Activated B cell treated with CpG ODN at 0.5 μM for 24 hours (primary cell): ENCODE data around the gene JAZF1. TPM values are rescaled to one million over a fixed set of nuclear protein-coding genes. Genes with fewer than 3 reads are reported as not detected.

Experiments
- ATAC-seq: fragments of 200-7000 bp; cut with Tn5 transposase; one replicate; pipeline ENCODE4 v1.10.0; 2021; ENCODE audit warnings: low read depth, mild to moderate bottlenecking, moderate library complexity
- CTCF ChIA-PET: fragments of 350-600 bp; sonication (Branson Sonifier 250); formaldehyde crosslinking; loops from one replicate; lab custom pipeline; 2021; ENCODE audit warnings: antibody characterized with exemption; lab: Charles Lee
- POLR2A ChIA-PET: fragments of 350-600 bp; sonication (Branson Sonifier 250); formaldehyde crosslinking; loops from one replicate; lab custom pipeline; 2021; ENCODE audit warnings: antibody characterized with exemption; lab: Charles Lee
- DNase-seq: peaks from one replicate; pipeline ENCODE4 v3.0.0; 2022
- H3K27ac Mint-ChIP-seq: one replicate; pipeline ENCODE4 v1.8.0; 2020; ENCODE audit warnings: mixed read lengths
- H3K27me3 Mint-ChIP-seq: one replicate; pipeline ENCODE4 v1.8.0; 2021; ENCODE audit warnings: mixed read lengths
- H3K36me3 Mint-ChIP-seq: one replicate; pipeline ENCODE4 v1.8.0; 2021; ENCODE audit warnings: low read depth, mixed read lengths
- H3K4me1 Mint-ChIP-seq: one replicate; pipeline ENCODE4 v1.8.0; 2021; ENCODE audit warnings: mixed read lengths
- H3K4me3 Mint-ChIP-seq: one replicate; pipeline ENCODE4 v1.8.0; 2020; ENCODE audit warnings: mild to moderate bottlenecking, mixed read lengths
- H3K9me3 Mint-ChIP-seq: one replicate; pipeline ENCODE4 v1.8.0; 2020; ENCODE audit warnings: mixed read lengths
- CTCF ChIP-seq: fragments of 200-600 bp; IDR thresholded peaks from one replicate; pipeline ENCODE4 v1.8.0; 2022; ENCODE audit warnings: antibody characterized with exemption, mild to moderate bottlenecking
- intact Hi-C: fragments of 100-400 bp; cut with micrococcal nuclease; formaldehyde crosslinking; loops from one replicate; pipeline ENCODE4 v1.15.1; 2024
- total RNA-seq: library from RNA; stranded (reverse); gene quantifications from 2 replicates; pipeline ENCODE4 v1.2.3, GENCODE V29; 2022

Gene JAZF1
- total RNA-seq, 1 donor from 2014 or later, result 54.8 TPM

DNA sequence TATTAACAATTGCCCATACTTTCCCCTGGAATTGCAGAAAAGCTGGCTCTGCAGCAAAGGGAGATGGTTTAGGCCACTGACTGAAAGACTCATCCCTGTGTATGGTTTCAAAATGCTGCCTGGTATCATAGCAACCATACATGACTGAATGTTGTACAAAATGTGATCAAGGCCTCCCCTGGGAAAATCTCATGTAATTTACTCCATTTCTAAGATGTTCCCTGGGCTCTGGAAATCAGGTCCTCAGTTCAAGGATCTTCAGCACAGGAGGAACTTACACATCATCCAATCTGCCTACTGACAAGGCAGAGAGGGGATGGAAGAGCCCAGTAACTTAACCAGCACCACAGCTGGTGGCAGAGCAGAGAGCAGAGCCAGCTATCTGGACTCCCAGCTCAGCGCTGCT, 111.8 kb downstream of the JAZF1 start:
- ATAC-seq (no peak), DNase-seq (no peak)
- no peak overlapping the region for H3K4me3 Mint-ChIP-seq
- ChIA-PET POLR2A (no interaction called here), CTCF (interaction anchor here (0.7 kb wide), 1 partner anchor 9 kb away, joined by 3 read pairs; no protein-coding TSS in a partner anchor)
- peaks cover 43% of the 10 kb centered on the region for H3K4me1 Mint-ChIP-seq
- TF ChIP-seq CTCF, result no peak
- H3K27ac Mint-ChIP-seq, result no peak overlapping the region
- intact Hi-C loops, result no loop called here
- H3K9me3 Mint-ChIP-seq, result no peaks in the 10 kb centered on the region
- peaks cover 40% of the 10 kb centered on the region for H3K36me3 Mint-ChIP-seq
- H3K27me3 Mint-ChIP-seq, result no peaks in the 10 kb centered on the region

DNA sequence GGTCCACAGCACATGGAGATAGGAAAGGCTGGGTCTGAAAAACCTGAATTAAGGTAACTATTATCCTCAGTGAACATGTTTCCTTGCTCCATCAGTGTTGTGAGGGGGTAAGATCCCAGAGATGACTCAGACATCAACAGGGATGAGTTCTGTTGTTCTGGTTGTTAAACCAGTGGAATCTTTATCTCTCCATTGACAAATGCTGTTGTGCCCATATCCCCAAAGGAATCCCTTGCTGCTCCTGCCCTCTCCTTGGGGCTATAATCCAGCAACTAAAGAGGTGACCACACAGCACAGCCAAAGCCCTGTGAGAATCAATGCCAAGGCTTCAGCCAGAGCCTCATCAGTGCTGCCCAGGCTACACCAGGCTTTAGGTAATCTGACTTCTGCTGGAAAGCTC, 113.4 kb downstream of the JAZF1 start:
- DNase-seq (no peak), ATAC-seq (no peak)
- TF ChIP-seq CTCF, result no peak
- intact Hi-C loops, result no loop called here
- H3K27me3 Mint-ChIP-seq, result no peaks in the 10 kb centered on the region
- peaks cover 49% of the 10 kb centered on the region for H3K4me1 Mint-ChIP-seq
- no peak overlapping the region for H3K27ac Mint-ChIP-seq
- POLR2A ChIA-PET, result interaction anchor here (0.7 kb wide), 1 partner anchor 1666 kb away, joined by 4 read pairs; no protein-coding TSS in a partner anchor
- H3K36me3 Mint-ChIP-seq, result peaks cover 34% of the 10 kb centered on the region
- H3K4me3 Mint-ChIP-seq, result no peak overlapping the region
- CTCF ChIA-PET, result no interaction called here
- no peaks in the 10 kb centered on the region for H3K9me3 Mint-ChIP-seq

DNA sequence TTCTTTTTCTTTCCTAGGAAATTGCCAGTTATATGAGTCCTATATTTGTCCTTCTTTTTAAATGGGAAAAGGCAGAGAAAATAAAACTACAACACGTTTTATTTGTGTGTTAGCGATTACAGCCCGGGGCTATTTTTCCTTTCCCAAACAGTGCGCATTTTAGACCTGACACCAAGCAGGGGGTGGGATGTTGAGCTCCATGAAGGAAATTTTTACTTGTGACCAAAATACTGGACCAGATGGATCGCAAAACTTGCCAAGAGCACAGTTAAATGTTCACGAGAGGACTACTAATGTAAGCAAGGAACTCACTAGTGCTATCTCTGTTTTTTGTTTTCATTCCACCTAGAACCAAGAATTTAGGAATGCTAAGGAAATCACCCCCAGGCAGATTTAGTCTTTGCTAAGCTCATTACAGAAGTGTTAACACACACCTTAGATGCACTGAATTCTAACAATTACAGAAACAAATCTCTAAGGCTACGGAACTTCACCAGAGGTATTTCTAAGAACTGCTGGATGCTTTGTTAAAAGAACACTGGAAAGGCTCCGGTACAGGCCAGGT, 114.8 kb downstream of the JAZF1 start:
- POLR2A ChIA-PET, result no interaction called here
- CTCF ChIA-PET, result no interaction called here
- DNase-seq, result no peak
- Mint-ChIP-seq H3K4me3 (no peak overlapping the region), H3K4me1 (peaks cover 52% of the 10 kb centered on the region), H3K27ac (no peak overlapping the region), H3K27me3 (no peaks in the 10 kb centered on the region), H3K36me3 (peaks cover 25% of the 10 kb centered on the region), H3K9me3 (no peaks in the 10 kb centered on the region)
- intact Hi-C loops, result no loop called here
- no peak for TF ChIP-seq CTCF
- ATAC-seq, result no peak

DNA sequence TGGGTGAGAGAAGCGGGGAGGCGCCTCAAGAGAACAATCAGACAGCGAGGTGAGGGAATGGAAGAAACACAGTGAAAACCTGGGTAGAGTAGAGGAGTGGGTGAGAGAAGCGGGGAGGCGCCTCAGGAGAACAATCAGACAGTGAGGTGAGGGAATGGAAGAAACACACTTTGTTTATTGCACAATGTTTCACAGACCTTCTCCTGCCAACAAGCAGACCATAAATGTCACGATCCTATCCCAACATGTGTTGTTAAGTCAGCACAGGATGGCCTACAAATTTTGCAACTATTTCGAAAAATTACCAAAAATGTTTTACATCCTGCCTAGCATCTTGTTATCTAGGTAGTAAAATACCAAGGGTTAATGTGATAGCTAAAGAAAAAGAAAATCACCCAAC, 115.3 kb downstream of the JAZF1 start:
- intact Hi-C loops, result no loop called here
- ChIA-PET POLR2A (no interaction called here), CTCF (interaction anchor here (0.9 kb wide), 1 partner anchor 13 kb away, joined by 3 read pairs; no protein-coding TSS in a partner anchor)
- ATAC-seq (no peak), DNase-seq (no peak)
- peaks cover 20% of the 10 kb centered on the region for H3K36me3 Mint-ChIP-seq
- no peaks in the 10 kb centered on the region for H3K9me3 Mint-ChIP-seq
- H3K27ac Mint-ChIP-seq, result no peak overlapping the region
- H3K27me3 Mint-ChIP-seq, result no peaks in the 10 kb centered on the region
- H3K4me1 Mint-ChIP-seq, result peaks cover 47% of the 10 kb centered on the region
- H3K4me3 Mint-ChIP-seq, result no peak overlapping the region
- no peak for TF ChIP-seq CTCF

DNA sequence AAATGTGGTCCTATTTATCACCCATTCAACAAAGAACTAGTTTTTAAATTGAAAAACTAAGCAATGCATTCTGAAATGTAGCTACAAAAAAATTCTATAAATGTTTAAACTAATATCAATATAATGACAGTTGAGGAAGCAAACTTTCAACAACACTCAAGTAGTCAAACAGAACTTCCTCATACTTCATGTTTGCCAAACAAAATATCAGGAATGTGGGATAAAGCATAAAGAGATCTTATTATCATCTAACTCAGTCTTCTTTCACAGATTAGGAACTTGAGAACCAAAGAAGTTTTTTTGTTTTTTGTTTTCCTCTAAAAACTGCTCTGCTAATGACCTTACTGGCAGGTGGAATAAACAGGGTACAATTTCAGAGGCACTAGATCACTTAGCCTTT, 116.2 kb downstream of the JAZF1 start:
- Mint-ChIP-seq H3K9me3 (no peaks in the 10 kb centered on the region), H3K36me3 (peaks cover 16% of the 10 kb centered on the region), H3K27me3 (no peaks in the 10 kb centered on the region), H3K4me3 (no peak overlapping the region), H3K27ac (no peak overlapping the region), H3K4me1 (peaks cover 42% of the 10 kb centered on the region)
- ATAC-seq, result no peak
- no peak for DNase-seq
- intact Hi-C loops, result no loop called here
- POLR2A ChIA-PET, result no interaction called here
- CTCF ChIA-PET, result interaction anchor here (0.9 kb wide), 1 partner anchor 14 kb away, joined by 3 read pairs; no protein-coding TSS in a partner anchor
- TF ChIP-seq CTCF, result no peak
